Measurements from ENCODE around the gene SLC6A5. TPM values are rescaled to one million over a fixed set of nuclear protein-coding genes. Genes with fewer than 3 reads are reported as not detected.

Gene SLC6A5
- total and polyA plus RNA-seq, 11 donors, result not detected

GRCh38 chr11:20584093-20584774 is 15.2 kb upstream of the SLC6A5 start:
- Histone ChIP-seq H3K4me3 (no peak overlapping the region), H3K9me3 (no peaks in the 10 kb centered on the region), H3K4me1 (no peaks in the 10 kb centered on the region), H3K36me3 (no peaks in the 10 kb centered on the region), H3K27me3 (peaks cover 0 to 13% (median 0%) of the 10 kb centered on the region in 9 donors), H3K27ac (no peak overlapping the region)
- TF ChIP-seq POLR2A (IDR thresholded peaks at IDR 0.05), result no peak
- no peak for TF ChIP-seq CTCF (IDR thresholded peaks at IDR 0.05)
- ATAC-seq (peak in 2 of 4 donors; percentile 69 to 81), DNase-seq (no peak)
- 57 to 66% (median 61%) methylated on average over 3 to 4 of the region's 4 CpGs for WGBS, 4 donors
- intact Hi-C loops (cut with DNase I), result no loop called here

- H3K9me3 ChIP-seq, result no peaks in the 10 kb centered on the region
- H3K4me3 ChIP-seq, result no peak overlapping the region
- no peak for ATAC-seq
- H3K27ac ChIP-seq, result no peak overlapping the region
- WGBS, 4 donors, result 70 to 78% (median 72%) methylated on average over 6 of the region's 6 CpGs
- no peak for DNase-seq
- H3K27me3 ChIP-seq, result peaks cover 0 to 43% (median 7%) of the 10 kb centered on the region in 9 donors
- TF ChIP-seq POLR2A (IDR thresholded peaks at IDR 0.05) (no peak), CTCF (IDR thresholded peaks at IDR 0.05) (no peak)
- H3K4me1 ChIP-seq, result no peaks in the 10 kb centered on the region
- intact Hi-C loops (cut with DNase I), result no loop called here
- no peaks in the 10 kb centered on the region for H3K36me3 ChIP-seq
Observed at GRCh38 chr11:20589796-20590195, 9.6 kb upstream of the SLC6A5 start.

GRCh38 chr11:20590381-20590780 is 9.0 kb upstream of the SLC6A5 start:
- intact Hi-C loops (cut with DNase I), result no loop called here
- ATAC-seq (no peak), DNase-seq (no peak)
- Histone ChIP-seq H3K27me3 (peaks cover 0 to 48% (median 9%) of the 10 kb centered on the region in 9 donors), H3K36me3 (no peaks in the 10 kb centered on the region), H3K4me3 (no peak overlapping the region), H3K4me1 (no peaks in the 10 kb centered on the region), H3K9me3 (no peaks in the 10 kb centered on the region), H3K27ac (no peak overlapping the region)
- TF ChIP-seq CTCF (IDR thresholded peaks at IDR 0.05) (no peak), POLR2A (IDR thresholded peaks at IDR 0.05) (no peak)
- WGBS, 4 donors, result 77 to 89% (median 84%) methylated on average over 3 of the region's 3 CpGs

- peaks cover 0 to 14% (median 5%) of the 10 kb centered on the region in 12 donors for H3K4me1 ChIP-seq
- ATAC-seq (no peak), DNase-seq (no peak)
- H3K27me3 ChIP-seq, result peaks cover 12 to 71% (median 31%) of the 10 kb centered on the region in 9 donors
- no peaks in the 10 kb centered on the region for H3K36me3 ChIP-seq
- no peak overlapping the region for H3K4me3 ChIP-seq
- no peaks in the 10 kb centered on the region for H3K9me3 ChIP-seq
- intact Hi-C loops (cut with DNase I), result no loop called here
- 48 to 59% (median 52%) methylated on average over 2 of the region's 2 CpGs for WGBS, 4 donors
- H3K27ac ChIP-seq, result no peak overlapping the region
- TF ChIP-seq POLR2A (IDR thresholded peaks at IDR 0.05) (no peak), CTCF (IDR thresholded peaks at IDR 0.05) (no peak)
Observed at GRCh38 chr11:20592741-20593140, 6.7 kb upstream of the SLC6A5 start.
